Testis (tissue), 2 donors: ENCODE data around the gene LSR.

Experiments used
- POLR2A ChIP-seq: fragments of 450-650 bp; IDR thresholded peaks from one replicate; pipeline ENCODE4 v1.6.1; 2017; ENCODE audit warnings: antibody characterized with exemption, mild to moderate bottlenecking, moderate library complexity
- TF ChIP-seq, protein P1 (sequence below), 3 experiments: fragments of 450-650 bp in 2 of 3; fragments of 200-600 bp in 1 of 3; sonication (generic) in 1 of 3; IDR thresholded peaks; one replicate each; pipeline ENCODE4 v1.5.1; 2016 to 2019; ENCODE audit warnings: antibody characterized with exemption in 3 of 3, mild to moderate bottlenecking in 2 of 3, moderate library complexity in 1 of 3

DNA sequence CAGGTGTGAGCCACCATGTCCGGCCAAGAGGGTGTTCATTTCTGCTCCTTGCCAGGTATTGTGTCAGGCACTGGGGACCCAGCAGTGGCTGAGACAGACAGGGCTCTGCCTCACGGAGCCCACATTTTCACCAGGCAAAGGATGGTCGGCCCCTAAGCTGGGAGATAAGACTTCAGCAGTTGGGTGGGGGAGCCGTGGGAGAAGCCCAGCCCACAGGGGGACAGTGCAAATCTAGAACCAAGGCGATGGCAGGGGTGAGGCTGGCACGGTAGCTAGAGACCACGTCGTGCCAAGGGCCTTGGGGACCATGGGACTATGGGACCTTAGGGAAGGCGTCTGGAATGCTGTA, 8.3 kb downstream of the LSR start:
- TF ChIP-seq, protein P1, sequence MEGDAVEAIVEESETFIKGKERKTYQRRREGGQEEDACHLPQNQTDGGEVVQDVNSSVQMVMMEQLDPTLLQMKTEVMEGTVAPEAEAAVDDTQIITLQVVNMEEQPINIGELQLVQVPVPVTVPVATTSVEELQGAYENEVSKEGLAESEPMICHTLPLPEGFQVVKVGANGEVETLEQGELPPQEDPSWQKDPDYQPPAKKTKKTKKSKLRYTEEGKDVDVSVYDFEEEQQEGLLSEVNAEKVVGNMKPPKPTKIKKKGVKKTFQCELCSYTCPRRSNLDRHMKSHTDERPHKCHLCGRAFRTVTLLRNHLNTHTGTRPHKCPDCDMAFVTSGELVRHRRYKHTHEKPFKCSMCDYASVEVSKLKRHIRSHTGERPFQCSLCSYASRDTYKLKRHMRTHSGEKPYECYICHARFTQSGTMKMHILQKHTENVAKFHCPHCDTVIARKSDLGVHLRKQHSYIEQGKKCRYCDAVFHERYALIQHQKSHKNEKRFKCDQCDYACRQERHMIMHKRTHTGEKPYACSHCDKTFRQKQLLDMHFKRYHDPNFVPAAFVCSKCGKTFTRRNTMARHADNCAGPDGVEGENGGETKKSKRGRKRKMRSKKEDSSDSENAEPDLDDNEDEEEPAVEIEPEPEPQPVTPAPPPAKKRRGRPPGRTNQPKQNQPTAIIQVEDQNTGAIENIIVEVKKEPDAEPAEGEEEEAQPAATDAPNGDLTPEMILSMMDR (IDR thresholded peaks at IDR 0.05): no peak
- TF ChIP-seq POLR2A: no peak
